H1 (cell line): Measurements from ENCODE around the gene PBX1.

Experiments
- ATF2 ChIP-seq: IDR thresholded peaks from 2 replicates; pipeline ENCODE4 v1.6.1; 2012; ENCODE audit warnings: low read length, inconsistent platforms
- ATF3 ChIP-seq: IDR thresholded peaks from 2 replicates; pipeline ENCODE4 v1.6.1; 2011; ENCODE audit warnings: low read depth, mild to moderate bottlenecking, low read length; ENCODE audit not compliant: insufficient read depth
- CTCF ChIP-seq, 3 experiments: IDR thresholded peaks; 1 replicate in 2 of 3; 2 replicates in 1 of 3; pipeline versions ENCODE4 v1.5.1 to v1.6.1; 2011; ENCODE audit warnings: low read length in 3 of 3, mild to moderate bottlenecking in 3 of 3, inconsistent platforms in 2 of 3, low read depth in 1 of 3, moderate library complexity in 1 of 3; ENCODE audit not compliant: insufficient read depth in 1 of 3; ENCODE audit errors: control extremely low read depth in 1 of 3
- KDM4A ChIP-seq: IDR thresholded peaks from one replicate; pipeline ENCODE4 v1.7.1; 2012; ENCODE audit warnings: low read depth, mild to moderate bottlenecking, moderate library complexity, low read length, inconsistent platforms; ENCODE audit not compliant: severe bottlenecking
- SIRT6 ChIP-seq: IDR thresholded peaks from one replicate; pipeline ENCODE4 v1.7.1; 2012; ENCODE audit warnings: low read length, inconsistent platforms

DNA sequence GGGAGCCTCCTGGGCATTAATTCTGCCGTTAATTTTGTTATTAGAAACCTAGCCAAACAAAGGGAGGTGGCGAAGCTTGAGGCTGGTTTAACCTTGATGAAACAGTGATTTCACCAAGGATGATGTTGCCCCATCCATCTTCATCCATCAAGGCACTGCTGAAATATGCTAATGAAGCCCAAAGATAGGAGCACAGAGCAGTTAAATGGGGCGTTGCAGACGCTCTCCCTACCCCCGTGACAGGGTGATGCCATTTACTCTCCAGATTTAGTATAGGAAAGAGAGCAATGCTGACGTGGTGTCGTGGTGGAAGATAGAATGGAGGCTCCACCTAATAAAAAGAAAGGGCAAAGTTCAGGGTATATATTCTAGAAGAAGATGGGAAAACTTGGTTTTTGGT is 84.0 kb downstream of the PBX1 start:
- TF ChIP-seq KDM4A (no peak), CTCF (IDR thresholded peaks at IDR 0.05; ENCODE audit: control extremely low read depth in 1 of 3, insufficient read depth in 1 of 3, low read depth in 1 of 3, low read length in 3 of 3) (no peak), SIRT6 (no peak), ATF2 (no peak), ATF3 (no peak)
